Measurements from ENCODE around the gene DBNDD1. TPM values are rescaled to one million over a fixed set of nuclear protein-coding genes. Genes with fewer than 3 reads are reported as not detected.
A peak's percentile ranks its signal among the peaks of the same experiment; 100 is the strongest.

The DBNDD1 gene
- total and polyA plus RNA-seq, 2 experiments from 2014 or later = 63.3 to 90.8 TPM

DNA sequence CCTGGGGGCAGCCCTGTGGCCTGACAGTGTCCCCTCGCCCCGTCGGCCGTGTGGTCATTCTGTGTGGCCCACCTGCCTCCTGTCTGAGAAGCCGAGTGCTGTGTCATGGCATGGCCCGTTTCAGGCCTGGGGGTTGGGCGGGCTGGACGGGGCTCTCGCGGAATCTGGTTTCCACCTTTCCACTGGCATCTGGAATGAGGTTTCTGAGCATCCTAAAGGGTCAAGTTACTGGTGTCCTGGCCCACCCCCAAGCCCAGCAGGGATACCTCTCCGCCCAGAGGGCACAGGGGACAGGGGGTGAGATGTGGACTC lies 7.8 kb downstream of the DBNDD1 start:
- no peak overlapping the region for H2AFZ ChIP-seq
- peak overlapping the region; percentile 14; the same call in 1 of the 2 replicates for H3K4me2 ChIP-seq
- H3F3A ChIP-seq (replicated peaks; ENCODE audit: low read depth) = 0 out of 2 replicates have a peak, but pooled peaks cover 7% of the 10 kb centered on the region
- H3K27me3 ChIP-seq (ENCODE audit: insufficient read depth) = no peaks in the 10 kb centered on the region
- no peaks in the 10 kb centered on the region; the same call in 2 of the 3 replicates for H3K9me3 Mint-ChIP-seq
- H3K4me1 ChIP-seq (ENCODE audit: insufficient read depth) = no peaks in the 10 kb centered on the region
- ATAC-seq = peak; percentile 10; the same call in 2 of the 3 replicates
- no peak for DNase-seq (ENCODE audit: low spot score)
- no peaks in the 10 kb centered on the region for H3K9me2 ChIP-seq (ENCODE audit: insufficient read depth)
- TF ChIP-seq JUNB (IDR thresholded peaks at IDR 0.05; ENCODE audit: unreplicated experiment) (no peak), ZNF331 (CRISPR knock-in tag; IDR thresholded peaks at IDR 0.05; ENCODE audit: low read depth) (no peak), POLR2AphosphoS5 (IDR thresholded peaks at IDR 0.05; ENCODE audit: low read depth) (0 out of 2 replicates have a peak, but pooled peaks have one; percentile 1)
- H3K4me3 ChIP-seq = no peak overlapping the region
- H3K4me3 Mint-ChIP-seq = no peak overlapping the region
- H3K27ac Mint-ChIP-seq = no peak overlapping the region
- H3K36me3 ChIP-seq (ENCODE audit: insufficient read depth) = no peaks in the 10 kb centered on the region
- H3K27me3 Mint-ChIP-seq (ENCODE audit: insufficient read depth, low read depth, poor library complexity) = peaks cover 13% of the 10 kb centered on the region
- H3K79me2 ChIP-seq (replicated peaks; ENCODE audit: insufficient read depth) = no peaks in the 10 kb centered on the region; the same call in 1 of the 2 replicates
- H3K36me3 Mint-ChIP-seq (ENCODE audit: low read depth) = peaks cover 24% of the 10 kb centered on the region
- no peak overlapping the region for H3K27ac ChIP-seq (ENCODE audit: low read depth)
- no peaks in the 10 kb centered on the region; the same call in 2 of the 3 replicates for H3K4me1 Mint-ChIP-seq
- peaks cover 3% of the 10 kb centered on the region; the same call in 1 of the 2 replicates for H4K20me1 ChIP-seq (replicated peaks; ENCODE audit: insufficient read depth)

DNA sequence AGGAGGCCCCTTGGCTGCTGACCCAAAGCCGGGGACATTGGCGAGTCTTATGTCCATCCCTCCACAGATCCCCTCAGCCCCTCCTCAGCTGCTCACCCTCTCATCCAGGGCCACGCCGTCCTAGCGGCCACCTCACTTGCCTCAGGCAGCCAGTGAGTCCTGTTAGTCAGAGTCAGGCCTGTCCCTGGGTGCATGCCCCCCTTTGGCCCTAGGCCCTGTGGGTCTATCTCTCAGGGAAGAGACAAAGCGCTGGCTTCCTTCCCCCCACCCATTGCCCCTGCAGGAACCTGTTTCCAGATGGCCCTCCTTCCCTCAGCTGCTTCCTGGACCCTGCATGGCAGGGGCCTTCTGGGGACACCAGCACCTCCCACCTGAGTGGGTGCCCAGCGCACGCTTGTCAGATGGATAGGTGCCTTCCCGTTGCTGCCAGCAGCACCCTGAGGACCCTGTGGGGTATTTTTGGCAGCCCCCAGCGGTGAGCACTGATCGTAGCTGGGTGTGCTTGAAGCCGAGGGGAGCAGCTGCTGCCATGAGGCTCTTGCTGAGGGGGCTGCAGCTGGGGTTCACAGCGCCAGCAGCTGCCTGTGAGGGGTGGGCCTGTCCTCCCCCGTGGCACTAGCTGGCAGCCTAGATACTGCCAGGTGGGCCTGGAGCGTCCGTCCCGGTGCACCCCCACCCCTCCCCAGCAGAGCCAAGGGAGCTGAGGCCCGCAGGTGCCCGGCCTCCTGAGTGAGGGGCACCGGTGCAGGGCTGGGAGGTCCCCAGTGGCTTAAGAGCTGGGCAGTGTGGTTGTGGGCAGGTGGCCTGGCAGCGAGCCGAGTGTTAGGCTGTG lies 8.4 kb downstream of the DBNDD1 start:
- no peak overlapping the region for H3K4me3 Mint-ChIP-seq
- H3F3A ChIP-seq (replicated peaks; ENCODE audit: low read depth) = 0 out of 2 replicates have a peak, but pooled peaks cover 7% of the 10 kb centered on the region

More for the DNA sequence above, 8.4 kb downstream of the DBNDD1 start:
- H3K9me3 Mint-ChIP-seq = no peaks in the 10 kb centered on the region; the same call in 2 of the 3 replicates
- ATAC-seq = no peak; the same call in 2 of the 3 replicates
- Histone ChIP-seq H3K9me2 (ENCODE audit: insufficient read depth) (no peaks in the 10 kb centered on the region), H2AFZ (no peak overlapping the region), H3K27me3 (ENCODE audit: insufficient read depth) (no peaks in the 10 kb centered on the region), H3K36me3 (ENCODE audit: insufficient read depth) (no peaks in the 10 kb centered on the region), H3K27ac (ENCODE audit: low read depth) (no peak overlapping the region), H3K4me2 (no peak overlapping the region), H3K4me1 (ENCODE audit: insufficient read depth) (no peaks in the 10 kb centered on the region), H3K4me3 (no peak overlapping the region), H3K79me2 (replicated peaks; ENCODE audit: insufficient read depth) (no peaks in the 10 kb centered on the region; the same call in 1 of the 2 replicates), H4K20me1 (replicated peaks; ENCODE audit: insufficient read depth) (peaks cover 3% of the 10 kb centered on the region; the same call in 1 of the 2 replicates)
- H3K4me1 Mint-ChIP-seq = no peaks in the 10 kb centered on the region; the same call in 2 of the 3 replicates
- TF ChIP-seq, protein P1, sequence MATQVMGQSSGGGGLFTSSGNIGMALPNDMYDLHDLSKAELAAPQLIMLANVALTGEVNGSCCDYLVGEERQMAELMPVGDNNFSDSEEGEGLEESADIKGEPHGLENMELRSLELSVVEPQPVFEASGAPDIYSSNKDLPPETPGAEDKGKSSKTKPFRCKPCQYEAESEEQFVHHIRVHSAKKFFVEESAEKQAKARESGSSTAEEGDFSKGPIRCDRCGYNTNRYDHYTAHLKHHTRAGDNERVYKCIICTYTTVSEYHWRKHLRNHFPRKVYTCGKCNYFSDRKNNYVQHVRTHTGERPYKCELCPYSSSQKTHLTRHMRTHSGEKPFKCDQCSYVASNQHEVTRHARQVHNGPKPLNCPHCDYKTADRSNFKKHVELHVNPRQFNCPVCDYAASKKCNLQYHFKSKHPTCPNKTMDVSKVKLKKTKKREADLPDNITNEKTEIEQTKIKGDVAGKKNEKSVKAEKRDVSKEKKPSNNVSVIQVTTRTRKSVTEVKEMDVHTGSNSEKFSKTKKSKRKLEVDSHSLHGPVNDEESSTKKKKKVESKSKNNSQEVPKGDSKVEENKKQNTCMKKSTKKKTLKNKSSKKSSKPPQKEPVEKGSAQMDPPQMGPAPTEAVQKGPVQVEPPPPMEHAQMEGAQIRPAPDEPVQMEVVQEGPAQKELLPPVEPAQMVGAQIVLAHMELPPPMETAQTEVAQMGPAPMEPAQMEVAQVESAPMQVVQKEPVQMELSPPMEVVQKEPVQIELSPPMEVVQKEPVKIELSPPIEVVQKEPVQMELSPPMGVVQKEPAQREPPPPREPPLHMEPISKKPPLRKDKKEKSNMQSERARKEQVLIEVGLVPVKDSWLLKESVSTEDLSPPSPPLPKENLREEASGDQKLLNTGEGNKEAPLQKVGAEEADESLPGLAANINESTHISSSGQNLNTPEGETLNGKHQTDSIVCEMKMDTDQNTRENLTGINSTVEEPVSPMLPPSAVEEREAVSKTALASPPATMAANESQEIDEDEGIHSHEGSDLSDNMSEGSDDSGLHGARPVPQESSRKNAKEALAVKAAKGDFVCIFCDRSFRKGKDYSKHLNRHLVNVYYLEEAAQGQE (IDR thresholded peaks at IDR 0.05; ENCODE audit: unreplicated experiment) = no peak
- TF ChIP-seq POLR2AphosphoS5 (IDR thresholded peaks at IDR 0.05; ENCODE audit: low read depth) = 0 out of 2 replicates have a peak, but pooled peaks have one; percentile 14
- TF ChIP-seq ZNF331 (CRISPR knock-in tag; IDR thresholded peaks at IDR 0.05; ENCODE audit: low read depth) = no peak
- DNase-seq (ENCODE audit: low spot score) = no peak
- H3K27me3 Mint-ChIP-seq (ENCODE audit: insufficient read depth, low read depth, poor library complexity) = peaks cover 13% of the 10 kb centered on the region
- peaks cover 22% of the 10 kb centered on the region for H3K36me3 Mint-ChIP-seq (ENCODE audit: low read depth)
- H3K27ac Mint-ChIP-seq = no peak overlapping the region
